ENCODE results near the gene BAIAP2L2.

BAIAP2L2 gene

DNA sequence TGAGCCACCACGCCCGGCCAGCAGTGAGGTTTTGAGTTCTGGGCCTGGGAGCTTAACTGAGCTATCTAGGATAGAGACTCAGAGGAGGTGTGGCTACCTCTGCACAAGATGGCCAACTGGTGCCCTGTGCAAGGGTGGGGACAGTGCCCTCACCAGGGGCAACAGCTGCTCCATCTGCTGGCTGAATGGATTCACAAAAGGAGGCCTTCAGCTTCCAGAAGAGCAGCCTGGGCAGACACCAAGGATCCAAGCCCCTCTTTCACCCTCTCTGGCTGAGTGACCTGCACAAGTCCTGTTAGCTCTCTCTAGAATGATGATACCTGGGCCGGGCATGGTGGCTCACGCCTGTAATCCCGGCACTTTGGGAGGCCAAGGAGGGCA is 33.5 kb upstream of the BAIAP2L2 start:
- DNase-seq (ENCODE audit: insufficient read length, low spot score) (no peak), FAIRE-seq (no peak)

DNA sequence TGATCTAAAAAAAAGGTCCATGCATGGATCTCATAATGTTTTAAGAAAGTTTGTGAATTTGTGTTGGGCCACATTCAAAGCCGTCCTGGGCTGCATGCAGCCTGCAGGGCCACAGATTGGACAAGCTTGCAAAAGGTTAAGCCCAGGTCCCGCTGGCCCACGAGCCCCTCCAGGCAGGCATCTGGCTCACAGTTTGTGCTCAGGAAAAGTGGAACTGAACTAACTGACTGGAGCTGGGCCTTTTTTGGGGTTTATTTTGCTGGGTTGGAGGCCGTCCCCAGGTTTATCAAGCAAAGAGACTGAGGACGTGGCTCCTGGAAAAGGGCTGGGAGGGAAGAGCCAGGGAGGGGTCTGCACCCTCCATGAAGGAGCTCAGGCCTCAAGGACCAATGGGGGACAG is 32.1 kb upstream of the BAIAP2L2 start:
- TF ChIP-seq, protein P1, sequence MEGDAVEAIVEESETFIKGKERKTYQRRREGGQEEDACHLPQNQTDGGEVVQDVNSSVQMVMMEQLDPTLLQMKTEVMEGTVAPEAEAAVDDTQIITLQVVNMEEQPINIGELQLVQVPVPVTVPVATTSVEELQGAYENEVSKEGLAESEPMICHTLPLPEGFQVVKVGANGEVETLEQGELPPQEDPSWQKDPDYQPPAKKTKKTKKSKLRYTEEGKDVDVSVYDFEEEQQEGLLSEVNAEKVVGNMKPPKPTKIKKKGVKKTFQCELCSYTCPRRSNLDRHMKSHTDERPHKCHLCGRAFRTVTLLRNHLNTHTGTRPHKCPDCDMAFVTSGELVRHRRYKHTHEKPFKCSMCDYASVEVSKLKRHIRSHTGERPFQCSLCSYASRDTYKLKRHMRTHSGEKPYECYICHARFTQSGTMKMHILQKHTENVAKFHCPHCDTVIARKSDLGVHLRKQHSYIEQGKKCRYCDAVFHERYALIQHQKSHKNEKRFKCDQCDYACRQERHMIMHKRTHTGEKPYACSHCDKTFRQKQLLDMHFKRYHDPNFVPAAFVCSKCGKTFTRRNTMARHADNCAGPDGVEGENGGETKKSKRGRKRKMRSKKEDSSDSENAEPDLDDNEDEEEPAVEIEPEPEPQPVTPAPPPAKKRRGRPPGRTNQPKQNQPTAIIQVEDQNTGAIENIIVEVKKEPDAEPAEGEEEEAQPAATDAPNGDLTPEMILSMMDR (IDR thresholded peaks at IDR 0.05; ENCODE audit: insufficient read depth, missing control alignments) = no peak
- no peak for FAIRE-seq

More for the DNA sequence above, 33.5 kb upstream of the BAIAP2L2 start:
- TF ChIP-seq, protein P1 (IDR thresholded peaks at IDR 0.05; ENCODE audit: insufficient read depth, missing control alignments) = peak; percentile 21

DNA sequence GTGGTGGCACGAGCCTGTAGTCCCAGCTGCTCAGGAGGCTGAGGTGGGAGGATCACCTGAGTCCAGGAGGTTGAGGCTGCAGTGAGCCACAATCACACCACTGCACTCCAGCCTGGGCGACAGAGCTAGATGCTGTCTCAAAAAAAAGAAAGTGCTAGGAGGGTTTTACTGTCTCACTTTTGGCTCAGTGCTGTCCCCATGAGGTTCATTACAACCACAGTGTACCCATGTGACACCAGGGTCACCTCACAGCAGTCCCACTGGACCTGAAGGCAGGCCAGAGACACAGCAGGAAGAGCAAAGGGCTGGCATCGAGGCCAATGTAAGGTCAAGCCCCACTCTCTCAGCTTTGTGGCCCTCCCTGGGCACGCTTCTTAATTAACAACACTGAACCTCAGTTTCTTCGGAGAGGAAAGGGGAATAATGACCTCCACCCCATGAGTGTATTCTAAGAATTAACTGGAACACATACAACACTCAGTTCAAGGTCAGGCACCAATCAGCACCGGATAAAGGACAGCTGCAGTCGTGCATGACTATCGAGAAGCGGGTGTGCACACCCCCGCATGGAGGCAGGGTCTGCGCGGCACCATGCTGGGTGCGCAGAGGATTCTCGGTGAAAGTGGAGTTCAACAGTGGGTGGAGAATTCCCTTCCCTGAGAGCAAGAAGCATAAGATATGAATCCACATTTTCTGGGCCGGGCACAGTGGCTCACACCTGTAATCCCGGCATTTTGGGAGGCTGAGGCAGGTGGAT is 30.9 kb upstream of the BAIAP2L2 start:
- TF ChIP-seq, protein P1 (IDR thresholded peaks at IDR 0.05; ENCODE audit: insufficient read depth, missing control alignments) = no peak
- FAIRE-seq = no peak

More for the DNA sequence above, 32.1 kb upstream of the BAIAP2L2 start:
- DNase-seq (ENCODE audit: insufficient read length, low spot score) = no peak

DNA sequence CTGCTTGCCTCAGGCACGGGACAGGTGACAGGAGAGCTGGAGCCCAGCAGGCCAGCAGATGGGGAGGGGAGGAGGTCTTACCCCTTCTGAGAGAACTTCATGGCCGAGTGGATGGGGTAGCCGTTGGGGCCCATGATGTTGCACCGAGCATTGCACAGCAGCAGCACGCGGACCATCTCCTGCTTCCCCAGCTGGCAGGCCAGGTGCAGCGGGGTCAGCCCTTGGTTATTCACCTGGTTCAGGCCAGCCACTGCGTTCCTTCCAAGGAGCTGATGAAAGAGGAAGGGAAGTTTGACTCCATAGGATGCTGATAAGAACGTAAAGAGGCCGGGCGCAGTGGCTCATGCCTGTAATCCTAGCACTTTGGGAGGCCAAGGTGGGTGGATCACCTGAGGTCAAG is 29.4 kb upstream of the BAIAP2L2 start:
- TF ChIP-seq, protein P1 (IDR thresholded peaks at IDR 0.05; ENCODE audit: insufficient read depth, missing control alignments) = no peak
- no peak for DNase-seq (ENCODE audit: insufficient read length, low spot score)
- no peak for FAIRE-seq

More for the DNA sequence above, 30.9 kb upstream of the BAIAP2L2 start:
- no peak for DNase-seq (ENCODE audit: insufficient read length, low spot score)

DNA sequence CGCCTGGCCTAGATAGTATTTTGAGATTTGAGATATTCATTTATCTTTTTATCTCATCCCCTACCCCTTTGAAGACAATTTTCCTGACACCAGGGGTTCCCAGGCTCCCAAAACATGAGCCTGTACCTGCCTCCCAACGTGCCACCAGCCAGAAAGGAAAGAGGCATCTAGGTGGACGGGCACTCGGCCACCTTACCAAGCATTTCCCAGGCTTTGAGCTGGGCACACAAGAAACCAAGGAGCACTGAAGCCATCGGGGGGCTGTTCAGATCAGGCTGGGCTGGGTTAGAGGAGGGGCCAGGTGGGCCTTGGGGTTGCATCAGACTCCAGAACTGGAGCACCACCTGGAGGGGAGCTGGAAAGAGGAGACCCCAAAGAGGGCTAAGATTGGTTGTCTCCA is 28.5 kb upstream of the BAIAP2L2 start:
- no peak for FAIRE-seq
- TF ChIP-seq, protein P1 (IDR thresholded peaks at IDR 0.05; ENCODE audit: insufficient read depth, missing control alignments) = no peak
- no peak for DNase-seq (ENCODE audit: insufficient read length, low spot score)

DNA sequence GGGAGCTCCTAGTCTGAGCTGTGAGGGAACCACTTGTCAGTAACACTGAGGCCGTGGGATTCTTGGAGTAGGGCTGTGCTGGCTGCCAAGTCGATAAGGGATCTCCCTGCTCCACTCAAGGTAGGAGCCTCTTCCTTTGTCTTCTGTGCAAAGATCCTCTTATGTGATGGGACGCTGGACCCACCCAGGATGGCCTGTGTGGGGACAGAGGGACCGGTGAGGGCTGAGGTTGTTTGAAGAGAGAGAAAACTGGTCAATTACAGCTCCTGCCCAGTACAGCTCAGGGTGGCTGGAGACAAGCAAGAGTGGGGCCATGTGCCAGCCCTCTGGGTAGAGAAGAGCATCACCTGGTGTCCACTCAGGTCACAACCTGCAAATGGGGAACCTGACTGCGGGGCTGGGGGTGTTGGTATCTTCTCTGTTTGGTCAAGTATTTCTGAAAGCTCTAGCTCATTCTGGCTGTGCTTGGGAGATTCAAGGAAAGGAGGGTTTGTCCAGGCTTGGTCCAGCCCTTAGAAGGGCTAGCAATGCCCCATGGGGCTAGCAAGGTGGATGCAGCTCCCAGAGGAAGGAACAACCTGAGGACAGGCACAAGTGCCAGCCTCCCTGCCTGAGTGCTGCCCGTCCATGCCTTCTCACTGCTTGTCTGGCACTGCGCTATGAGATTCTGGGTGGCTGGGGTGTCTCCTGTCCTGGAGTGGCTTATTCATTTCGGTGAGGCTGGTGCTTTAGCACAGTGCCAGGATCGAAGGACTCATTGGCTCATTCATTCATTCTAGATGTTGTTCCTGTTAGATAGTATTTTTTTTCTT is 27.6 kb upstream of the BAIAP2L2 start:
- DNase-seq (ENCODE audit: insufficient read length, low spot score) (no peak), FAIRE-seq (no peak)
- TF ChIP-seq, protein P1 (IDR thresholded peaks at IDR 0.05; ENCODE audit: insufficient read depth, missing control alignments) = no peak

All from D721Med (cell line).